Neural progenitor cell (in vitro differentiated cells): ENCODE data around the gene KPNA3.

Experiments
- EZH2 ChIP-seq: fragments of 200-600 bp; sonication (generic); IDR thresholded peaks from 2 replicates; pipeline ENCODE4 v1.6.1; 2017; ENCODE audit warnings: antibody characterized with exemption, mild to moderate bottlenecking, moderate library complexity
- EZH2phosphoT487 ChIP-seq: fragments of 200-600 bp; sonication (generic); IDR thresholded peaks from 2 replicates; pipeline ENCODE4 v1.6.1; 2017; ENCODE audit warnings: antibody characterized with exemption
- TF ChIP-seq, protein P1 (sequence below): fragments of 200-600 bp; sonication (generic); IDR thresholded peaks from 2 replicates; pipeline ENCODE4 v1.5.1; 2017; ENCODE audit warnings: antibody characterized with exemption, mild to moderate bottlenecking

DNA sequence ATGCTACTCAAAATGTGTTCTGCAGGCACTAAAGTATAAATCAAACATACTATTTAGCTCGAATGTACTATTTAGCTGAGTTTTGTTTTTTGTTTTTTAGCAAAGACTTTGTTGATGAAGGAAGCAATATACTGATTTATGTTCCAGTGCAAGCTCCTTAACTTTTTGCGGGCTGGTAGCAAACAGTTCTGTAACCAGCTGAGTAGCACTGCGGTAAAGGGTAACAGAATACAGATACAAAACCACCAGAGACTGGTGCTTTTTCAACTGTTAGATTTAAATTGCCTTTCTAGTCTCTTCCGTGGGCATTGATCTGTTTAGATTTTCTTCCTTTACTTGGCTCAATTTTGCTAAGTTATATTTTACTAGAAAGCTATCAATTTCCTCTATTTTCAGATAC is 39.0 kb upstream of the KPNA3 start:
- TF ChIP-seq, protein P1, sequence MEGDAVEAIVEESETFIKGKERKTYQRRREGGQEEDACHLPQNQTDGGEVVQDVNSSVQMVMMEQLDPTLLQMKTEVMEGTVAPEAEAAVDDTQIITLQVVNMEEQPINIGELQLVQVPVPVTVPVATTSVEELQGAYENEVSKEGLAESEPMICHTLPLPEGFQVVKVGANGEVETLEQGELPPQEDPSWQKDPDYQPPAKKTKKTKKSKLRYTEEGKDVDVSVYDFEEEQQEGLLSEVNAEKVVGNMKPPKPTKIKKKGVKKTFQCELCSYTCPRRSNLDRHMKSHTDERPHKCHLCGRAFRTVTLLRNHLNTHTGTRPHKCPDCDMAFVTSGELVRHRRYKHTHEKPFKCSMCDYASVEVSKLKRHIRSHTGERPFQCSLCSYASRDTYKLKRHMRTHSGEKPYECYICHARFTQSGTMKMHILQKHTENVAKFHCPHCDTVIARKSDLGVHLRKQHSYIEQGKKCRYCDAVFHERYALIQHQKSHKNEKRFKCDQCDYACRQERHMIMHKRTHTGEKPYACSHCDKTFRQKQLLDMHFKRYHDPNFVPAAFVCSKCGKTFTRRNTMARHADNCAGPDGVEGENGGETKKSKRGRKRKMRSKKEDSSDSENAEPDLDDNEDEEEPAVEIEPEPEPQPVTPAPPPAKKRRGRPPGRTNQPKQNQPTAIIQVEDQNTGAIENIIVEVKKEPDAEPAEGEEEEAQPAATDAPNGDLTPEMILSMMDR = no peak
- TF ChIP-seq EZH2phosphoT487 = no peak
- no peak for TF ChIP-seq EZH2
